Mammary epithelial cell (primary cell): Measurements from ENCODE around the gene EXOC4.

Experiments
- CTCF ChIP-seq, 2 donors: IDR thresholded peaks in 1 of 2; conservative IDR thresholded peaks in 1 of 2; 2 replicates each; pipeline ENCODE4 v1.5.1; 2011 to 2012; ENCODE audit warnings: inconsistent platforms in 2 of 2, low read length in 2 of 2, mild to moderate bottlenecking in 2 of 2, control low read depth in 1 of 2, low read depth in 1 of 2; ENCODE audit not compliant: insufficient read depth in 1 of 2; ENCODE audit errors: extremely low read depth in 1 of 2
- EZH2 ChIP-seq: IDR thresholded peaks from 2 replicates; pipeline ENCODE4 v1.6.1; 2012; ENCODE audit warnings: low read length, inconsistent platforms, borderline replicate concordance

- TF ChIP-seq CTCF (conservative IDR thresholded peaks at IDR 0.05 in 1 of 2, IDR thresholded peaks at IDR 0.05 in 1 of 2; ENCODE audit: extremely low read depth in 1 of 2, insufficient read depth in 1 of 2, low read depth in 1 of 2, low read length in 2 of 2) (no peak), EZH2 (no peak)
These were observed 360.4 kb downstream of the EXOC4 start for GRCh38 chr7:133613250-133613790.
